GM18870 (cell line): Measurements from ENCODE around the gene CLDN11.
A peak's percentile ranks its signal among the peaks of the same experiment; 100 is the strongest.

ENCODE experiments used
- ATAC-seq: cut with Tn5 transposase; IDR thresholded peaks from one replicate; pipeline ENCODE4 v1.9.1; 2021; ENCODE audit warnings: moderate library complexity; ENCODE audit not compliant: unreplicated experiment

The CLDN11 gene

GRCh38 chr3:170426240-170426797, 7.7 kb downstream of the CLDN11 start:
- ATAC-seq, result no peak

- ATAC-seq, result no peak
Measured at GRCh38 chr3:170428095-170428494, 9.4 kb downstream of the CLDN11 start.

GRCh38 chr3:170429050-170429449, 10.4 kb downstream of the CLDN11 start:
- ATAC-seq, result peak; percentile 61

- no peak for ATAC-seq
Measured at GRCh38 chr3:170431054-170431453, 12.4 kb downstream of the CLDN11 start.

- no peak for ATAC-seq
Measured at GRCh38 chr3:170432416-170432815, 13.7 kb downstream of the CLDN11 start.

- no peak for ATAC-seq
Measured at GRCh38 chr3:170436697-170437096, 18.0 kb downstream of the CLDN11 start.

- ATAC-seq, result no peak
Measured at GRCh38 chr3:170437176-170437575, 18.5 kb downstream of the CLDN11 start.

- no peak for ATAC-seq
Measured at GRCh38 chr3:170437696-170438407, 19.2 kb downstream of the CLDN11 start.

GRCh38 chr3:170438836-170439235, 20.2 kb downstream of the CLDN11 start:
- no peak for ATAC-seq

GRCh38 chr3:170440344-170440743, 21.7 kb downstream of the CLDN11 start:
- ATAC-seq, result no peak

- no peak for ATAC-seq
Measured at GRCh38 chr3:170441412-170441811, 22.7 kb downstream of the CLDN11 start.

- no peak for ATAC-seq
Measured at GRCh38 chr3:170442947-170443346, 24.3 kb downstream of the CLDN11 start.

GRCh38 chr3:170443457-170443856, 24.8 kb downstream of the CLDN11 start:
- no peak for ATAC-seq

GRCh38 chr3:170448584-170448983, 29.9 kb downstream of the CLDN11 start:
- no peak for ATAC-seq

- ATAC-seq, result no peak
Measured at GRCh38 chr3:170450039-170450438, 31.4 kb downstream of the CLDN11 start.

- no peak for ATAC-seq
Measured at GRCh38 chr3:170454509-170454908, 35.8 kb downstream of the CLDN11 start.

- no peak for ATAC-seq
Measured at GRCh38 chr3:170458285-170458684, 39.6 kb downstream of the CLDN11 start.

GRCh38 chr3:170463011-170463410, 44.3 kb downstream of the CLDN11 start:
- ATAC-seq, result no peak

- no peak for ATAC-seq
Measured at GRCh38 chr3:170465955-170466354, 47.3 kb downstream of the CLDN11 start.

GRCh38 chr3:170467007-170467406, 48.3 kb downstream of the CLDN11 start:
- ATAC-seq, result no peak

- no peak for ATAC-seq
Measured at GRCh38 chr3:170467571-170468147, 49.0 kb downstream of the CLDN11 start.
